GM23338 (cell line): ENCODE data around the gene SLC30A3.

Experiments used
- CTCF ChIP-seq, 2 experiments: fragments of 200-600 bp in 1 of 2; sonication (generic) in 1 of 2; conservative IDR thresholded peaks; 2 replicates each; pipeline versions ENCODE4 v1.5.1 to v1.6.1; 2016 to 2017; ENCODE audit warnings: antibody characterized with exemption in 2 of 2, low read depth in 2 of 2, mild to moderate bottlenecking in 2 of 2, moderate library complexity in 1 of 2
- JUNB ChIP-seq: IDR thresholded peaks from one replicate; pipeline ENCODE4 v1.6.1; 2016; ENCODE audit warnings: antibody characterized with exemption; ENCODE audit not compliant: unreplicated experiment
- POLR2AphosphoS5 ChIP-seq: IDR thresholded peaks from 2 replicates; pipeline ENCODE4 v1.6.1; 2016; ENCODE audit warnings: antibody characterized with exemption, low read depth

GRCh38 chr2:27223416-27223815, 39.4 kb downstream of the SLC30A3 start:
- TF ChIP-seq CTCF (conservative IDR thresholded peaks at IDR 0.05; ENCODE audit: low read depth in 2 of 2) (no peak), JUNB (no peak), POLR2AphosphoS5 (no peak)
